ELR (cell line): ENCODE data around the gene LRRC71.

Source experiments
- DNase-seq: peaks from one replicate; pipeline ENCODE4 v3.0.0-alpha.2; 2015; ENCODE audit warnings: low read depth

The LRRC71 gene

GRCh38 chr1:156905176-156905575, 15.3 kb upstream of the LRRC71 start:
- no peak for DNase-seq

GRCh38 chr1:156905651-156906050, 14.8 kb upstream of the LRRC71 start:
- DNase-seq, result no peak

- DNase-seq, result no peak
Observed at GRCh38 chr1:156906206-156906906, 14.1 kb upstream of the LRRC71 start.

- DNase-seq, result no peak
Observed at GRCh38 chr1:156908541-156908940, 11.9 kb upstream of the LRRC71 start.

- no peak for DNase-seq
Observed at GRCh38 chr1:156908955-156909354, 11.5 kb upstream of the LRRC71 start.

GRCh38 chr1:156909671-156910070, 10.8 kb upstream of the LRRC71 start:
- no peak for DNase-seq

- no peak for DNase-seq
Observed at GRCh38 chr1:156910309-156910782, 10.1 kb upstream of the LRRC71 start.

GRCh38 chr1:156911577-156912298, 8.7 kb upstream of the LRRC71 start:
- DNase-seq, result no peak

- no peak for DNase-seq
Observed at GRCh38 chr1:156912310-156912709, 8.1 kb upstream of the LRRC71 start.

- DNase-seq, result no peak
Observed at GRCh38 chr1:156912861-156913808, 7.3 kb upstream of the LRRC71 start.

- no peak for DNase-seq
Observed at GRCh38 chr1:156913809-156914387, 6.5 kb upstream of the LRRC71 start.

- peak; percentile 63 for DNase-seq
Observed at GRCh38 chr1:156914440-156914856, 6.0 kb upstream of the LRRC71 start.

- no peak for DNase-seq
Observed at GRCh38 chr1:156921053-156921529, 659 bp downstream of the LRRC71 start.

GRCh38 chr1:156922986-156923669, 2.7 kb downstream of the LRRC71 start:
- no peak for DNase-seq

- DNase-seq, result no peak
Observed at GRCh38 chr1:156923670-156924477, 3.4 kb downstream of the LRRC71 start.

GRCh38 chr1:156924478-156925153, 4.2 kb downstream of the LRRC71 start:
- no peak for DNase-seq

- no peak for DNase-seq
Observed at GRCh38 chr1:156925154-156926010, 5.0 kb downstream of the LRRC71 start.

- peak; percentile 91 for DNase-seq
Observed at GRCh38 chr1:156926175-156926574, 5.7 kb downstream of the LRRC71 start.

- DNase-seq, result peak; percentile 68
Observed at GRCh38 chr1:156926695-156927094, 6.3 kb downstream of the LRRC71 start.
